Esophagus mucosa (tissue), 1 donor: ENCODE results near the gene BRSK1. TPM values are rescaled to one million over a fixed set of nuclear protein-coding genes. Genes with fewer than 3 reads are reported as not detected.

Experiments
- ATAC-seq: fragments of 200-7000 bp; cut with Tn5 transposase; one replicate; pipeline ENCODE4 v1.9.1; 2020
- total RNA-seq: library from RNA; stranded (reverse); gene quantifications from one replicate; pipeline ENCODE4 v1.2.4, GENCODE V29; 2023
- donor health status: DM: yes; HTN: yes; CAD: no.

BRSK1 gene
- total RNA-seq, 1 donor from 2014 or later = 0.28 TPM

DNA sequence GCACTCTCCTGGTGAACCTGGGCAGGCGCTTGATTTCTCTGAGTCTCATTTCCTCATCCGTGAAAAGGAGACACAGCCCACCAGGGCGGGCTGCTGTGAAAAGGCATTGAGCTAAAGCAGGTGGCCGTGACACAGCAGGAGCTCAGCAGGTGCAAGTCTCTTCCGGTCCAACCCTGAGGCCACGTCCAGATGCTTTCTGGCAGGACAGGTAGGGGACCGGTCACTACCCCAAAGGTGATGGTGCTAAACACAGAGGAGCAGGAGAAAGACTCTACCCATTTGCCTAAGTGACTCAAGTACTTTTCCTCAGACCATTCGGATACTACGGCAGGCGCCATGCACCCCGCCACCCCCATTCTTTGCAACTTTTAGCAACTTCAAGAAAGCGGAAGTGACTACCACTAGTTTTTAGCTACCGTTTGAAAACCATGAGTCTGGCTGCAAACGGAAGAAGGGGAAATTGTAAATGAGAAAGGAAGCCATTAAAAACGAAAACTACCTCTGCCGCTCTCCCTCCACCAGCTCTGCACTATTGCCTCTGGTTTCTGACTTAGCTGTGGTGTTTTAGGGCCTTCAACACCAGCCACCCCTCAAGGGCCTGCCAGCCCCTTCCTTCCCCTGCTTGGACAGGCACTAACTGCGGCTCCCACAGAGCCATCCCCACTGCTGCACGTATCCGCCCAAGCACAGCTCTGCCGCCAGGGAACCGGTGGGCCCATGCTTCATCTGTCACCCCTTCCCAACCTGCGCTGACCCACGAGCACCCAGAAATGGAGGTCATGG lies 29.8 kb upstream of the BRSK1 start:
- ATAC-seq = no peak

DNA sequence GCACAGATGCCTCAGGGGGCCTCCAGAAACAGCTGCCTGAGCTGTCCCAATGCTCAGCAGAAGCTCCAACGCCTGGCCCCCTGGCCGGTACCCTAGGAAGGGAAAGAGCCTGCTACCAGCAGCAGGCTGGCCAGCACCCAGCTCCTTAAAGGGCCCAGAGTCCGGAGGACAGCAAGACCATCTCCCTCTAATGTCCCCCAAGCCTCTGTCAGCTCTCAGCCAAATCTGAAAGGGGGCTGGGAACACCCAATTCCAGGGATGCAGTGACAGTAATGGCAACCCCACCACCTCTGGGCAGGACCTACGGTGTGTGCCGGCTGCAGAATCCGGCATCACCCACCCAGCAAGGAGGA lies 29.2 kb upstream of the BRSK1 start:
- no peak for ATAC-seq

DNA sequence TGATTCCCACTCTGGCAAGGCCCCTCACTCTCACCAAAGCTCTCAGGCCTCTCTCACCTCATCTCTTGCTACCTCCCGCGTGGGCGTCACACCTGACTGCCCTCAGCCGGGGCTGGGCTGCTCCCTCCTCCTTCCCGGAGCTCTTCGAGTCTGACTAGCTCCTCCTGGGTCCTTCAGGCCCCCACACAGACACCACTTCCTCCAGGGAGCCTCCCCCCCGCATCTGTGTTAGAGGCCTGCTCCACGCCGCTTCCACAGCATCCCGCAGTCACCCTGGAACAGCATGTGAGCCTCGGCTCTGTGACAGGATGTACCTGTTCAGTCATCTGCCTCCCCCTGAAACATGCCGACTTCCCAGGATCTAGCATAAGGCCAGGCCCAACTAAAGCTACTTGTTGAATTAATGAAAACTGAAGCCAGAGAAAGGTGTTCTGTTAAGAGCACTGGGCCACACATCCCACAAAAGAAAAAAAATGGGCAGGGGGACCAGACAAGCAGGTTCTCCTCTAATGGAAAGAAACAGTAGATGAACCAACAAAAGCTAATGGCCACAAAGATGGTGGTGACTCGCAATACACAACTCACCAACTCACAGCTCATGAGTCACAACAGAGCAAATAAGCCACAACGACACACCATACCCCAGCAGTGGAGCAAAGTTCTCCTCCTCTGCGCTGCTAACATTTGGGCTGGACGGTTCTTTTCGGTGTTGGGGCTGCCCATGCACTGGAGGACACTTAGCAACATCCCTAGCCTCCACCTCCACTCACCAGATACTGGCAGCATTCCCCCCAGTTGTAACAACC lies 28.0 kb upstream of the BRSK1 start:
- ATAC-seq = no peak

DNA sequence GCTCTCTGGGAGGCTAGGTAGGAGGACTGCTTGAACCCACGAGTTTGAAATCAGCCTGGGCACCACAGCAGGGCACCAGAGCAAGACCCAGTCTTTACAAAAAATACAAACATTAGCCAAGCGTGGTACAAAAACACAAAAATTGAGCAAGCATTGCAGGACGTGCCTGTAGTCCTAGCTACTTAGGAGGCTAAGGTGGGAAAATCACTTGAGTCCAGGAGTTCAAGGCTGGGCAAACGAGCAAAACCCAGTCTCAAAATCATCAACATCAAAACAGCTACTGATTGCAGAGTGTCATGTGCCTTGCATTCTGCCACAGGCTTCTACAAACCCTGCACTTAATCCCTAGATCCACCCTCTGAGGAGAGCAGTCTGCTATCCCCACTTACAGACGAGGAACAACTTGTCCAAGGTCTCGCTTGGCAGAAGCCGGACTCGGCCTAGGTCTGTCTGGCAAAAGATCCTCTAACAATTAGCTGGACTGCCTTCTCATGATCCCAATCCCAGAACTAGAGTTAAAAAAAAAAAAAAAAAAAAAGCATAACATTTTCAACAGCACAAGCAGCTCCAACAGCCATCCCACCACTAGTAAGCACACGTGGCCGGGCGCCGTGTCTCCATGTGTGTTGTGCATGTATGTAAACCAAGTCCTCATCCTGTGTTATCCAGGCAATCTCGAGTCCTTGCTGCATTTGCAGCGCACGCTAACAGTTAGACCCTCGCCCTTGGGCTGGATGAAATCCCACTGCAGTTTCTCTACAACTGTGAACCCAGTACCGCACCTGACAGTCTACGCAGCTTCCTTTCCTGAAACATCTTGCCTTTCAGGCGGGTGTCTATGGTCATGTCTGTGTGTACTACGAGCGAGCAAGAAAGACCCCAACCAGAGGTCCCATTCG lies 27.0 kb upstream of the BRSK1 start:
- ATAC-seq = no peak

DNA sequence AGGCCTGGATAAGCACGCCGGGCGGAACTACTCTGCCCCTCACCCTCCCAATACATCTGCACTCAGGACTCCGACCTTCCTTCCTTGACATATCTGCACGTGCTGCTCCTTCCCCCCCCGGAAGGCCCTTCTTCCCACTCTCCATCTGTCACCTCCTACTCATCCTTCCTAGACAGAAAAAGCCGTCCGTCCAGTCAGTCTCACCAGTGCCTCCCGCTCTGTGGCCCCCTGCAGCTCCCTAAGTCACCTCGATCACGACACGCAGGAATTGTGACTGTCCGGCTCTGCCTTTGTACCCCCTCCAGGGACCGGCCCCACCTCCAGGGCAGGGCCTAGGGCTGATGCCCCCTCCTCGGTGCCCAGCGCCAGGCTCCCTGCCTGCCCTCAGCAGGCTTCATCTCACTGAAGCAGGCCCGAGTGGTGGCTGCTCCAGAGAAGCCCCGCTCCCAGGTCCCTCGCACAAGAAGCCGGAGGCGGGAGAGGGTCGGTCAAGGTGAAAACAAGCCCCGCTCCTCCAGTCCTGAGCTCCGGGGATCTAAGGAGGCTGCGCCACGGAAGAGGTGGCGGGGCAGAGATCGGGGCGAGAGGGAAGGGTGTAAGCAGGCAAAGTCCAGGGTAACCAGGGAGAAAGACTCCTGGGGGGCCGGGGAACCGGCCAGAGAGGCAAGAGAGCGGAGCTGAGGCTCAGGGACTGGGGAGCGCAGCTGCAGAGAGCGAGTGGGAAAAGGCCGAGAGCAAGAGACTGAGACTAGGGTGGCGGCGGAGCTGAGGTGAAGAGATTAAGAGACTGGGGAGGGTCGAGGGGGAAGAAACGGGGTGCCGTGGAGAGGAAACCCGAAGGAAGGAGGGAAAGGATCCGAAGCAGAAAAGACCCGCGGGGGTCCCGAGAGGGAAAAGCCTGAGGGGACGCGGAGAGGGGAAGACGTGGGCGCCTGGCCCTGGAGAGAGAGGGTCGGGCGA lies 26.1 kb upstream of the BRSK1 start:
- no peak for ATAC-seq

DNA sequence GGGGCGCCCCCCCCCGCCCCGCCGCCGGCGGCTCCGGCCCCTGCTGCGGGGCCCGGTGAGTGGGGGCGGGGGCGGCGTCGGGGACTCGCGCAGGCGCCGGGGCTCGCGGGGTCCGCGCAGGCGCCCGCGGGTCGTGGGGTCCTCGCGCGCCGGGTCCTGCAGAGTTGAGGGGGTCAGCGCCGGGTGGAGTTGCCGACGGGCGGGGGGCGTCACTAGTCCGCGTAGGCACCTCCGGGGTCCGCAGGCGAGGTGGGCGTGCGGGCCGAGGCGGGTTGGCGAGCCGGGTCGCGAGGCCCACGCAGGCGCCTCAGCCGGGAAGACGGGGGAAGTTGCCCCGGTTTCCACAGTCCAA lies 25.3 kb upstream of the BRSK1 start:
- no peak for ATAC-seq

DNA sequence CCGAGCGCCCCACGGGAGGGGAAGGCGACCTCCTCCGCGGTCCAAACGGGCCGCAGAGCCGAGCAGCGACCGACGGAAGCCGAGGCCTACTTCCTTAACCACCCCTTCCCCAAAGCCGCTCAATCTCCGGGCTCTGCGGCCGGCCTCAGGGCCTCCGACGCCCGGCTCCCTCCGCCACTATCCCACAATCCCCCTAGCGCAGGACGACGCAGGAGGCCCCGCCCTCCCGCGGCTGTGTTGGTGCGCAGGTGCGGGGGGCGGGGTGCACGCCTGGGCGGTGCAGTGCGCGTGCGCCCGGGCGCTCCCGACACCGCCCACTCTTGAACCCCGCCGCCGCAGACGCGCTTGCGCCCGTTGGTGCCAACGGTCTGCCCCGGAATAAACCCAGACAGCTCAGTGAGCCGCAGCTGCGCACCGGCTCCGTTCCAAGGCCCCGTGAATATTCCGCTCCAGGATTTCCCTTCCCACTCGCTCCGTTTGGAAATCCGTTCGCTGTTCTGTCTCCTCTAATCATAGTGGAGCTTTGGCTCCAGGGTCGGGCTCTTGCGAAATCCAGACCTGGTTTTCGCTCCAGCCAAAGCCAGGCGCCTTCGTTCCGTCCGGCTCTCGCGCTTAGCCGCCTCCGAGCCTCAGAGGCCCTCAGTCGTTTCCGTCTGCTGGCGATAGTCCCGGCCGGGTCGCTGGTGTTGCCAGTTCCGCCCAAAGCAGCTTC lies 24.8 kb upstream of the BRSK1 start, which contains the start of gene PPP6R1:
PPP6R1 (minus strand) TSS at position 190 of the 712 bp plus-strand sequence. CDS start 11,914 bp downstream, outside the sequence.
- ATAC-seq = peak; percentile 94

DNA sequence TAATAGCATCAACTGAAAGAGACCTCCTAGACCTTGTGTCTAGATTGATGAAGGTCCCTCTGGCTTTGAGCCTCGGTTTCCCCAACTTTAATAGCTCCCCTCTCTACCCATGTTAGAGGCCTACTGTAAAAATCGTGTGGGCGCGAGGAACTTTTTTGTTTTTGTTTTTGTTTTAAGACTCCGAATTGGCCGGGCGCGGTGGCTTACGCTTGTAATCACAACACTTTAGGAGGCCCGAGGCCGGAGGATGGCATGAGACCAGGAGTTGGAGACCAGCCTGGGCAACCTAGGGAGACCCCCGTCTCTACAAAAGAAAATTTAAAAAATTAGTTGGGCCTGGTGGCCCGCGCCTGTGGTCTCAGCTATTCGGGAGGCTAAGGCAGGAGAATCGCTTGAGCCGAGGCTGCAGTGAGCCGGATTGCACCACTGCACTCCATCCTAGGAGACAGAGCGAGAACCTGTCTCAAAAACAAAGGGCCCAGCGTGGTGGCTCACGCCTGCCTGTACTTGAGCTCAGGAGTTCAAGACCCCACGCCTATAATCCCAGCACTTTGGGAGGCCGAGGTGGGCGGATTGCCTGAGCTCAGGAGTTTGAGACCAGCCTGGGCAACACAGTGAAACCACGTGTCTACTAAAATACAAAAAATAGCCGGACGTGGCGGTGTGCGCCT lies 24.1 kb upstream of the BRSK1 start:
- ATAC-seq = no peak

DNA sequence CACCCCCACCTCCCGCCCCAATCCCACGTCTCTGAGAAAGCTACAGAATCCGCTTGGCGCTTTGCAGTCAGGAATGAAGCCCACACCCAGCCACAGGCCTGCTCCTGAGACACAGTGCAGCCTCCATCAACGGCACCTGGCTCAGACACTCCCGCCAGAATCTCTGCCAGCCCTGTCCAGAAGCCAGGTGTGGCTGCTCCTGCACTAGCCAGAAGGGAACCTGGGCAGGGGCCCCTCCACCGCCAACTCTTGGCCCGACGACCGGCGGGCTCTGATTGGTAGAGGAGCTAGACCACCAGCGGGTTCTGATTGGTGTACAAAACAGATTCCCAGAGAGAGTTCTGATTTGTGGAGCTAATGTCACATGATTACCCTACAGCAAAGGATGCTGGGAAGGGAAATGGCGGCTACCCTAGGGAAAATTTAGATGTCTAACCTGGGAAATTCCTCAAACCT lies 22.1 kb upstream of the BRSK1 start:
- ATAC-seq = no peak

DNA sequence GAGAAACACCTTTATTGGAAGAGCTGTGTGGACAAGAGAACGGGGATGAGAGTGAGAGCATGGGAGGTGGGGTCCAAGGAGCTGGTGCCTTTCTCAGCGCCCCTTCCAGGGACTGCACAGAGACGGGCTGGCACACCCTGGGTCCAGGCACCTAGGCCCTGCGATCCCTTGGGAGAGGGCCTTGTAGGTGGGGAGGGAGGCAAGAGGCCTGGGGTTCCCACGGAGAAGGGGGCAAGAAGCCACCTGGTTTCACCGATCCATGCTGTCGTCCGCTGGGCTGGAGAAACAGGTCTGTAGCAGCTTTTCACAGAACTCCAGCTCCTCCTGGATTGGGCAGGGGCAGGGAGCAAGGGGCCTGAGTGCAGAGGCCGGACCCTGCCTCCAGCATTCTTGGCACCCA lies 21.4 kb upstream of the BRSK1 start:
- no peak for ATAC-seq

DNA sequence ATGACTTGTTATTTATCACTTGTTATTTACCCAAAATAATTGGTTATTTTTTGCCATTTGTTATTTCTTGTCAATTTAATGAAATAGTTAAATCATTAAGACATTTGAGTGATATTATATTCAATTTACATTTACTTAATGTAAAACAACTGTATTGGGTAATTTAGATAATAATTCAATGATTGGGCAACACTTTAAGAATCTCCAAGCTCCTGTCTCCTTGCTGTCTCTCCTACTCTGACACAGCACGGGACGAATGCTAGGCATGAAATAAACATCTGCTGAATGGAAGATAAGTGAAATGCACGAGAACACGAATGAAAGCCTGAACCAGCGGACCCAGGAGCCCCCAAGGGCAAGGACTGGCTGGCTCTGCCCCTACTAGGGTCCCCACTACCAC lies 19.3 kb upstream of the BRSK1 start:
- no peak for ATAC-seq

DNA sequence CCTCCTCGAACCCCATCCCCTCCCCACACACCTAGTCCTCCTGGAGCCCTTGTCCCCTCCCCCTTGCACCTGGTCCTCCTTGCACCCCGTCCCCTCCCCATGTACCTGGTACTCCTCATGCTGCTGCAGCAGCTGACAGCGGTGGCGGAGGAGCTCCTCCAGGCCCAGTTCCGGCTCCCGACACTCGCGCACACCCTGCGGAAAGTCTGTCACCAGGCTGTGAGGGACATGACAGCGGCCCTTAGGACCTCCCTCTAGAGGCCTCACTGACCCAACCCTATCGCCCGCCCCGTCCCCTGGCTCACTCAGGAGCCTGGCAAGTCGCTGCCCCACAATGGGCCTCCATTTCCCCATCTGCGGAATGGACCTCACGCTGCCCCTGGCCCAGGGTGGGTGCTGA lies 18.6 kb upstream of the BRSK1 start:
- ATAC-seq = peak; percentile 9

DNA sequence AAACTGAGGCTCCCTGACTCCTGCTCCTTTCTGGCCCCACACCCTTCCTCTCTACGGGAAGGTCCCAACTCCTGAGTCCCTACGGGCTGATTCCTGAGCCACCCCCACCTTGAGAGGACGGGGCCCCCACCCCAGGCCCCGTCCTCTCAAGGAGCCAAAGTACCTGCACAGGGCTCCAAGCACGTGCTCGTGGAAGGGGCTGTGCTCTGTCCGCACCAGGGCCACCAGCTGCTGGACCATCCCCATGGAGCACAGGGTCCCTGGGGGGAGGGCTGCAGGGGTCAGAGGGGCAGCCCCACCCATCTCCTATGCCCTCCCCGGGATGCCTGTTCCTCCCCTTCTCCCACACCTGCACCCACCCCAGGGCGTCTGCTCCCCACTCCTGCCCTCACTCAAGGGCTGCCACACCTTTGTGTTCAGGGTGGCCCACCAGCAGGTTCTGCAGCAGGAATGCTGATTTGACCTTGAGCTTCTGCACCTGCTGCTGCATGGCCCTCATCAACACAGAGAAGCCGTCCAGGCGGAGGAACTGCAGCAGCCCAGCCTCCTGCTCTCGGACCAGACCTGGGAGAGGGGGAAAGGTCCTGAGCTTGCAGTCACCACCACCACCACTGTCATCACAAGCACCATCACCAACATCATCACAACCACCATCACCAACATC lies 17.9 kb upstream of the BRSK1 start:
- ATAC-seq = no peak

DNA sequence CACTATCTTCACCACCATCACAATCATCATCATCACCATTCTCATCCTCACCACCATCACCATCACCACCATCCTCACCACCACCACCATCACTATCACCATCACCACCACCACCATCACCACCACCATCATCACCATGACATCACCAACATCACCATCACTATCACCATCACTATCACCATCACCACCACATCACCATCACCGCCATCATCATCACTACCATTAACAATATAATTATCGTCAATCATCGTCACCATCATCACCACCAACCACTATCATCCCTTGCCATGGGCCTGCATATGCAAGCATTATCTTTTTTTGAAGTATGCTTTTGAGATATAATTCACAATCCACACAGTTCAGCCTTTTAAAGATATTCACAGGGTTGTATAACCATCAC lies 17.4 kb upstream of the BRSK1 start:
- ATAC-seq = no peak

DNA sequence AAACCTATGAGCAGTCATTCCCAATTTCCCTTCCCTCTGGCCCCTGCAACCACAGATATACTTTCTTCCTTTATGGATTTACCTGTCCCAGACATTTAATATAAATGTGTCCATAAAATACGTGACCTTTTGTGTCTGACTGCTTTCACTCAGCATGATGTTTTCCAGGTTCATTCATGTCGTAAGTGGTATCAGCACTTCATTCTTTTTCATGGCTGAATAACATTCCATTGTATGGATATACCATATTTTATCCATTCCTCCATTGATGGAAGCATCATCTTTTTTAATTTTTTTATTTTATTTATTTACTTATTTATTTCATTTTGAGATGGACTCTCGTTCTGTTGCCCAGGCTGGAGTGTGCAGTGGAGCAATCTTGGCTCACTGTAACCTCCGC lies 17.0 kb upstream of the BRSK1 start:
- no peak for ATAC-seq

DNA sequence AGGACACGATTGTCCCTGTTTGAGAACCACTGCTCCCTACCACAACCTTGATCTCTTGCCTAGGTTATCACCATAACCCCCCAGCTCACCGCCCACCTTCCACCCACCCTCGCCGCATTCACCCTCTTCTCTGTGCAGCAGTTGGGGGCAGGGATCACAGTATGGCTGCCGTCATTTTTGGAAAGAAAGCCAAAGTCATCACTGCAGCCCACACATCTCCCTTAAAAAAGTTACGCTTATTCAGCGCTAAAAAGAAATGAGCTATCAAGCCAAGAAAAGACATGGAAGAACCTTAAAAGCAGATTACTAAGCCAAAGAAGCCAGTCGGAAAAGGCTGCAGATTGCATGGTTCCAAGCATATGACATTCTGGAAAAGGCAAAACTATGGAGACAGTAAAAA lies 14.5 kb upstream of the BRSK1 start:
- no peak for ATAC-seq

DNA sequence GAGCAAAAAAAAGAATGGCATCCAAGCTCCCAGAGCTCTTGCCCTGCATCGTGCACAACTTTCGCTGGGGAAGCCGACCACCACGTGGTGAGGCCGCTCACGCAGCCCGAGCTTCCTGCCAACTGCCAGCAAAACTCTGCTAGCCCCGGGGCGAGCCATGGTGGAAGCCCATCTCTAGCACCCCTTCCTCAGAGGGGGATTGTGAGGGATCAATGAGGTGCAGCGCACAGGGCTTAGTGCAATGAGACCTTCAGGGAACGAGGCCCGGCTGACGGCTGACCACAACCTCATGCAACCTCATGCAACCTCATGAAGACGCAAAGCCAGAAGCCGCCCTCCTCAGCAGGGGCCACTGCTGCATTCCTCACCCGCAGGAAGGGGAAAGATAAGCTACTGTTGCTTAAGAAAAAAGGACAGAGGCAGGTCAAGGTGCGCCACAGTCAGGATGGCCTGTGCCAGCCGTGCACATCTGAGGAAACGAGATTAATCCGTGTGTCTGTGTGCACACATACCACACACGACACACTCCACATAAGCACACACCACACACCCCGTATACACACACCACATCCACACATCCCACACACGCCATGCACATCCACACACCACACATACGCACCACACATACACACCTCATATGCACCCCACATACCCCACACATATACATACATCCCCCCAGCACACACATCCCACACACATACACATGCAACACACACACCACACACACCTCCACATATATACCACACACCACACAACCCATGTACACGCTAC lies 13.4 kb upstream of the BRSK1 start:
- ATAC-seq = peak; percentile 24

DNA sequence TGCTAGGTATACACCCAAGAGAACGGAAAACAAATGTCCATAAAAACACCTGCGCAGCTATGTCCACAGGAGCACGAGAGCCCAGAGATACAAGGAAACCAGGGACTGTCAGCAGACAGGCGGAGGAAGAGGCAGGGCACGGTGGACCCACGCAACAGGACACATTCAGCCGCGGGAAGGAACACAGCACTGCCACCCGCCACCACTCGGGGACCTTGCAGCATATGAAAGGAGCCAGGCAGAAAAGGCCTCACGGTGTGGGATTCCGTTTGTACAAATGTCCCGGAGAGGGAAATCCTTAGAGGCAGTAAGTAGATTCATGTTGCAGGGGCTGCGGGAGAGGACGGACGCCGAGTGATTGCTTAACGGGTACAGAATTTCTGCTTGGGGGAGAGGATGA lies 11.7 kb upstream of the BRSK1 start:
- ATAC-seq = no peak
